HFFc6 (cell line): Measurements from ENCODE around the gene GNPAT. TPM values are rescaled to one million over a fixed set of nuclear protein-coding genes. Genes with fewer than 3 reads are reported as not detected.

Experiments
- DNase-seq: peaks from one replicate; pipeline ENCODE4 v3.0.0-alpha.2; 2018
- H3K27ac Mint-ChIP-seq: 2 replicates; pipeline ENCODE4 v1.8.0; 2020; ENCODE audit warnings: mild to moderate bottlenecking, mixed read lengths
- H3K27me3 Mint-ChIP-seq: 2 replicates; pipeline ENCODE4 v1.8.0; 2021; ENCODE audit warnings: mild to moderate bottlenecking, moderate library complexity, mixed read lengths; ENCODE audit not compliant: insufficient read depth
- H3K36me3 Mint-ChIP-seq: 2 replicates; pipeline ENCODE4 v1.8.0; 2021; ENCODE audit warnings: low read depth, mixed read lengths
- H3K4me1 Mint-ChIP-seq: 2 replicates; pipeline ENCODE4 v1.8.0; 2020; ENCODE audit warnings: low read depth, mixed read lengths
- H3K4me3 Mint-ChIP-seq: 2 replicates; pipeline ENCODE4 v1.8.0; 2020; ENCODE audit warnings: mild to moderate bottlenecking, moderate library complexity, mixed read lengths
- H3K9me3 Mint-ChIP-seq: 2 replicates; pipeline ENCODE4 v1.8.0; 2020; ENCODE audit warnings: mild to moderate bottlenecking, mixed read lengths
- total RNA-seq, 6 experiments: library from RNA; stranded (reverse); fragmentation: NEBNext Ultra II Directional; extraction: Animal tissue kit (Norgen Biotek cat#: 25700); gene quantifications; 2 replicates in 1 of 6; 3 replicates in 5 of 6; pipeline ENCODE4 v1.2.3, GENCODE V29; 2021
- TF ChIP-seq, protein P1 (sequence below): fragments of 200-600 bp; sonication (generic); IDR thresholded peaks from 2 replicates; pipeline ENCODE4 v1.5.0; 2021; ENCODE audit warnings: antibody characterized with exemption, mild to moderate bottlenecking

Gene GNPAT
- total RNA-seq, 6 experiments from 2014 or later, result 32.5 to 37.2 (median 34.8) TPM

DNA sequence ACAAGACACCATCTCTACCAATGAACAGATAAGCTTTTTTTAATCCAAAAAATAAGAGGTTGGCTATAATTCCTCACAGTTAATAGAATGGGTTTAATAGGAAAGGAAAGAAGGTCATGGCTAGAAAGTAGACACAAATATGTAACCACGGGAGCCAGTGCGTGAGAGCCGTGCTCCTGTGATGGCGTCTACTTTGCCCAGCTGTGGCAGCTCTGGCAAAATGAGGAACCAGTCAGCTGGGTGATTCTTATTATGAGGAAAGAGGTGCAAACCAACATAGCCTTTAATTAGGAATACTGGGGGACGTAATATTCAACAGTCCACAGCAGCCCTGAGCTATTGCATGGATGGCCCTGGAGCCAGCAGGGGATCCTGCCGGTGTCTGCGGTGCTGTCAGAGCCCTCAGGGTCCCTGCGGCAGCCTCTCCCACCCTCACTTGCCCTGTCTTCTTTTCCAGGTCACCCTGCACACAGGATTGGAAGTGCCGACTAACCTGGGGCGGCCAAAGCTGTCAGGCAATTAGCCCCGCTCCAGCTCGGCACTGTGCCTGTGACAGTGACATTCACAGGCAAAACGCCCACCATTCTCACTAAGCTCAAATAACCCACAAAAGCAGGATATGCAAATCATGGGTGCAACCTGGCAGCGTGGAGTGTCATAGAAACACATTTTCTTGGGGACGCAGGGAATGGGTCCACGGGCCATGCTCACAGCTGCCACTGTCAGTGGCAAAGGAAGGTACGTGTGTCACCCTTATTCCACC, 25.9 kb upstream of the GNPAT start:
- Mint-ChIP-seq H3K4me3 (no peak overlapping the region), H3K4me1 (0 out of 2 replicates have a peak, but pooled peaks cover 5% of the 10 kb centered on the region), H3K9me3 (no peaks in the 10 kb centered on the region), H3K36me3 (no peaks in the 10 kb centered on the region), H3K27ac (no peak overlapping the region), H3K27me3 (peaks cover 23% of the 10 kb centered on the region)
- TF ChIP-seq, protein P1, sequence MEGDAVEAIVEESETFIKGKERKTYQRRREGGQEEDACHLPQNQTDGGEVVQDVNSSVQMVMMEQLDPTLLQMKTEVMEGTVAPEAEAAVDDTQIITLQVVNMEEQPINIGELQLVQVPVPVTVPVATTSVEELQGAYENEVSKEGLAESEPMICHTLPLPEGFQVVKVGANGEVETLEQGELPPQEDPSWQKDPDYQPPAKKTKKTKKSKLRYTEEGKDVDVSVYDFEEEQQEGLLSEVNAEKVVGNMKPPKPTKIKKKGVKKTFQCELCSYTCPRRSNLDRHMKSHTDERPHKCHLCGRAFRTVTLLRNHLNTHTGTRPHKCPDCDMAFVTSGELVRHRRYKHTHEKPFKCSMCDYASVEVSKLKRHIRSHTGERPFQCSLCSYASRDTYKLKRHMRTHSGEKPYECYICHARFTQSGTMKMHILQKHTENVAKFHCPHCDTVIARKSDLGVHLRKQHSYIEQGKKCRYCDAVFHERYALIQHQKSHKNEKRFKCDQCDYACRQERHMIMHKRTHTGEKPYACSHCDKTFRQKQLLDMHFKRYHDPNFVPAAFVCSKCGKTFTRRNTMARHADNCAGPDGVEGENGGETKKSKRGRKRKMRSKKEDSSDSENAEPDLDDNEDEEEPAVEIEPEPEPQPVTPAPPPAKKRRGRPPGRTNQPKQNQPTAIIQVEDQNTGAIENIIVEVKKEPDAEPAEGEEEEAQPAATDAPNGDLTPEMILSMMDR, result no peak
- DNase-seq, result no peak

DNA sequence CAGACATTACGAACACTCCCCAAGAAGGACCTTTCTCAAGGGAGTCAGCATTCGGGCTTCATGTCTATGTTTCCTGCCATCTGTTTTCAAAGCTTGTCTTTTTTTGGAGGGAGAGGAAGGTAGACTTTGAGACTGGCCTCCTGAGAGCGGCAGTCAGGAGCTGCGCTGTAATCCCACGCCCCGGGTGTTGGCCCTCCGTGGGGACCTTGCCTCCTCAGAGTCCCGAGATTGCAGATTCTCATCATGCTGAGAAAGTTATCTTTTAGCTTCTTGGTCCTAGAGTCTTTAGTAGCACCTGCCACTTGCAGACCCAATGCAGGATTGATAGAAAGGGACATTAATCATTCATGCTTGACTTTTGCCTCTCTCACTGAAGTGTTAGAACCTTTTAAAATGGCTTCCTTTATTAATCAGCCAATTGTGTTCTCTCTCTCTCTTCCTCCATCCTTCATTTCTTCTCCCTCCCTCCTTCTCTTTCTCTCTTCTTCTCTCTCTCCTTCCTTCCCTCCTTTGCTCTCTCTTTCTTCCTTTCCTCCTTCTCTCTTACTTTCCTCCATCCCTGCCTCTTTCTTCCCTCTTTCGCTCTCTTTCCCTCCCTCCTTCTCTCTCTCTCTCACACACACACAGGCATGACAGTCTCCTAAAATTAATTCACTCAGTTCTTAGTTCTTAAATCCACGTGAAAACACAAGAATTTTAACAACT, 25.2 kb upstream of the GNPAT start:
- H3K4me3 Mint-ChIP-seq, result no peak overlapping the region
- no peak overlapping the region for H3K27ac Mint-ChIP-seq
- H3K9me3 Mint-ChIP-seq, result no peaks in the 10 kb centered on the region
- H3K4me1 Mint-ChIP-seq, result 0 out of 2 replicates have a peak, but pooled peaks cover 5% of the 10 kb centered on the region
- TF ChIP-seq, protein P1, result no peak
- no peaks in the 10 kb centered on the region for H3K36me3 Mint-ChIP-seq
- DNase-seq, result no peak
- H3K27me3 Mint-ChIP-seq, result peaks cover 23% of the 10 kb centered on the region

DNA sequence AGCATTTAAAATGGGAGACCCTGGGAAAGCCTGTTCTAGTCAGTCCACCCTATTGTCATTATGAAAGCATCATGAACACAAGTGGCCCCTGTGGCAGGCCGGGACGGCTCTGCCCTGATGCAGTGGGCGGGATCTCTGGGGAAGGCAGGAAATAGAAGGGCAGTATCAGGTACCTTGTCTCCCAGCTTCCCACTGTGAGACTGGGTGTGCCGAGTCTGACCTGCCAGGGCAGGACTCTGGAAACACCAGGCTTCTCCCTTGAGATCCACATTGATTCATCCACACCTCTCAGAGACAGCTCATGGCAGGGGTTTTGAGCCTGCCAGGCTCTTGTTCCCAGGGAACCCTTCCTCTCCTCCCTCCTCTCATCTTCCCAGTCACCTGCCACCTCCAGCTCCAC, 24.5 kb upstream of the GNPAT start:
- Mint-ChIP-seq H3K36me3 (no peaks in the 10 kb centered on the region), H3K27me3 (peaks cover 23% of the 10 kb centered on the region), H3K4me1 (0 out of 2 replicates have a peak, but pooled peaks cover 2% of the 10 kb centered on the region), H3K27ac (no peak overlapping the region), H3K9me3 (no peaks in the 10 kb centered on the region), H3K4me3 (no peak overlapping the region)
- TF ChIP-seq, protein P1, result no peak
- DNase-seq, result no peak

DNA sequence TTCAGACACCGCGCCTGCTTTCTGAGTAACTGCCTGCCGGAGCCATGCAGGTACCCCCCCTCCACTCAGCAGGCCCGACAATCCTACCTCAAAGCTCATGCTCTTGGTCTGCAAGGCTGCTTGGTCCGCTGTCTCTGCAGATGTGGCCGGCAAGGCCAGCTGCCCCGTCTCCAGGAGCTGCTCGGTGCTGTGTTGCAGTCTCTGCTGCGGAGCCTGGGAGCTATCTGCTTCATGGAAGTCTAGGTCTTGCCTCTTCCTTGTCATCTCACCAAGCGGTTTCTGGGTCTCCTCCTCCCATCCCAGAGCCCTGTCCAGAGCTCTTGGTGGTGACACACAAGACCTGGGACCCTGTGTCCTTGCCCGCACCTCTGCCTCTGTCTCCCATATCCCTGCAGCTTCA, 24.0 kb upstream of the GNPAT start:
- H3K27me3 Mint-ChIP-seq, result peaks cover 23% of the 10 kb centered on the region
- no peak overlapping the region for H3K4me3 Mint-ChIP-seq
- TF ChIP-seq, protein P1, result no peak
- no peak for DNase-seq
- no peaks in the 10 kb centered on the region for H3K36me3 Mint-ChIP-seq
- no peaks in the 10 kb centered on the region for H3K9me3 Mint-ChIP-seq
- H3K27ac Mint-ChIP-seq, result no peak overlapping the region
- H3K4me1 Mint-ChIP-seq, result no peaks in the 10 kb centered on the region

DNA sequence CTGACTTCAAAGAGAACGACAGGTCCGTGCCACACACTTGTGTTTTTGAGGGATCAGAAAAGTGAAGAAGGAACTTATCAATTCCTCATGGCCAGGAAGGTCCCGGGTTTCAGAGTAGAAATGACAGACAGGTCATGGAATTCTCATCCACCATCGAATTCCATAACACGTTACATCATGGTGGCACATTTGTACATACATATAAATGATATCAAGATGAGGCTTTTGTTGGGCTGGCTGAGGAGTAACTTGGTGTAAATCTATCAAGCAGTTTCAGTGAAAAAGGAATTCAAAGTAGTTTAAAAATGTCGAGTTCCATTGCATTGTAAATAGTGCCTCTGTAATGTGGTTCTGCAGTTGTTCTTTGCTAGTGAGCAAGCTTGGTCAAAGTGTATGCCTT, 22.9 kb upstream of the GNPAT start:
- H3K4me3 Mint-ChIP-seq, result no peak overlapping the region
- peaks cover 18% of the 10 kb centered on the region for H3K27me3 Mint-ChIP-seq
- DNase-seq, result no peak
- no peaks in the 10 kb centered on the region for H3K4me1 Mint-ChIP-seq
- H3K27ac Mint-ChIP-seq, result no peak overlapping the region
- TF ChIP-seq, protein P1, result no peak
- H3K36me3 Mint-ChIP-seq, result peaks cover 3% of the 10 kb centered on the region; the same call in 1 of the 2 replicates
- H3K9me3 Mint-ChIP-seq, result no peaks in the 10 kb centered on the region
